A673 (cell line): ENCODE data around the gene EFCAB6.

ENCODE experiments used
- EZH2 ChIP-seq: fragments of 200-600 bp; sonication (generic); IDR thresholded peaks from 2 replicates; pipeline ENCODE4 v1.6.1; 2017; ENCODE audit warnings: borderline replicate concordance, low read depth, mild to moderate bottlenecking, mixed read lengths, antibody characterized with exemption, low read length; ENCODE audit not compliant: poor library complexity, severe bottlenecking
- TF ChIP-seq, protein P1 (sequence below): fragments of 300-800, 200-600 bp; sonication (generic); conservative IDR thresholded peaks from 2 replicates; pipeline ENCODE4 v1.5.1; 2017; ENCODE audit warnings: low read depth, mild to moderate bottlenecking, antibody characterized with exemption, low read length, moderate library complexity, mixed read lengths

DNA sequence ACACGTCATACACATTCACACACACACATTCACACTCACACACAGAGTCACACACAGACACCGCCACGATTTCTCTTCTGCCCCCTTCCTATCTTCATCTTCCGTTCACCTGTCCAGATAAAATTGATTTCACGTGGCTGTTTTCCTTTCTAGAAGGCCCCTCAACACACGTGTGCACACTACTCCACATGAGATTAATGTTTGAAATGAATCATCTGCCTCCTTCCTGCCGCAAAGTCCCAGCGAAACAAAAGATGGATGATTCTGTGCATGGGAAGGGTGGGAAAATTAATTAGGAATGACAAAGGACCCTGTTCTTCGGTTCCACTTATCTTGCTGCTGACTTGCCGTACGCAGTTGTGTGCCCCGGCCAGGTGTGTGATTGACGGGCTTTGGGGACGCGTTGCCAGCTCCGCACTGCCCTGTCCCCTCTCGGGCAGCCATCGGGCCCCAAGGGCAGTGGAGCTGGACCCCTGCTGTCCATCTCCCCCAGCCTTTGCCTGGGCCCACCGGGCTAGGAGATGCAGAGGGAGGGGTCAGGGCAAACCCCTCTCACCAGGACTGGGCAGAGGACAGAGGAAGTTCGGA is 326.5 kb downstream of the EFCAB6 start:
- TF ChIP-seq, protein P1, sequence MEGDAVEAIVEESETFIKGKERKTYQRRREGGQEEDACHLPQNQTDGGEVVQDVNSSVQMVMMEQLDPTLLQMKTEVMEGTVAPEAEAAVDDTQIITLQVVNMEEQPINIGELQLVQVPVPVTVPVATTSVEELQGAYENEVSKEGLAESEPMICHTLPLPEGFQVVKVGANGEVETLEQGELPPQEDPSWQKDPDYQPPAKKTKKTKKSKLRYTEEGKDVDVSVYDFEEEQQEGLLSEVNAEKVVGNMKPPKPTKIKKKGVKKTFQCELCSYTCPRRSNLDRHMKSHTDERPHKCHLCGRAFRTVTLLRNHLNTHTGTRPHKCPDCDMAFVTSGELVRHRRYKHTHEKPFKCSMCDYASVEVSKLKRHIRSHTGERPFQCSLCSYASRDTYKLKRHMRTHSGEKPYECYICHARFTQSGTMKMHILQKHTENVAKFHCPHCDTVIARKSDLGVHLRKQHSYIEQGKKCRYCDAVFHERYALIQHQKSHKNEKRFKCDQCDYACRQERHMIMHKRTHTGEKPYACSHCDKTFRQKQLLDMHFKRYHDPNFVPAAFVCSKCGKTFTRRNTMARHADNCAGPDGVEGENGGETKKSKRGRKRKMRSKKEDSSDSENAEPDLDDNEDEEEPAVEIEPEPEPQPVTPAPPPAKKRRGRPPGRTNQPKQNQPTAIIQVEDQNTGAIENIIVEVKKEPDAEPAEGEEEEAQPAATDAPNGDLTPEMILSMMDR: no peak
- no peak for TF ChIP-seq EZH2
